HAP-1 (cell line): ENCODE results near the gene ISLR.
A peak's percentile ranks its signal among the peaks of the same experiment; 100 is the strongest.

Source experiments
- DNase-seq, 2 experiments: peaks; one replicate each; pipeline ENCODE4 v3.0.0-alpha.2; 2016 to 2020; ENCODE audit warnings: low spot score in 2 of 2
- H3K27me3 ChIP-seq: fragments of 250-450 bp; sonication (Bioruptor Pico); 2 replicates; pipeline ENCODE4 v1.5.1; 2020; ENCODE audit warnings: low read depth, mild to moderate bottlenecking, moderate library complexity
- H3K36me3 ChIP-seq: fragments of 250-450 bp; sonication (Bioruptor Pico); replicated peaks from 2 replicates; pipeline ENCODE4 v1.5.1; 2020; ENCODE audit warnings: mild to moderate bottlenecking
- H3K4me1 ChIP-seq: fragments of 250-450 bp; sonication (Bioruptor Pico); 2 replicates; pipeline ENCODE4 v1.5.1; 2020; ENCODE audit warnings: mild to moderate bottlenecking
- H3K4me3 ChIP-seq: fragments of 250-450 bp; sonication (Bioruptor Pico); 2 replicates; pipeline ENCODE4 v1.5.1; 2020; ENCODE audit warnings: mild to moderate bottlenecking, moderate library complexity
- H3K9me3 ChIP-seq: fragments of 250-450 bp; sonication (Bioruptor Pico); 2 replicates; pipeline ENCODE4 v1.5.1; 2020; ENCODE audit warnings: mild to moderate bottlenecking, moderate library complexity
- in situ Hi-C: fragments of 300-500 bp; cut with MboI; formaldehyde crosslinking; loops from 3 replicates; pipeline ENCODE4 v1.14.3; 2020; ENCODE audit warnings: low sequenced_read_pairs, inconsistent platforms, mixed read lengths

Gene ISLR

DNA sequence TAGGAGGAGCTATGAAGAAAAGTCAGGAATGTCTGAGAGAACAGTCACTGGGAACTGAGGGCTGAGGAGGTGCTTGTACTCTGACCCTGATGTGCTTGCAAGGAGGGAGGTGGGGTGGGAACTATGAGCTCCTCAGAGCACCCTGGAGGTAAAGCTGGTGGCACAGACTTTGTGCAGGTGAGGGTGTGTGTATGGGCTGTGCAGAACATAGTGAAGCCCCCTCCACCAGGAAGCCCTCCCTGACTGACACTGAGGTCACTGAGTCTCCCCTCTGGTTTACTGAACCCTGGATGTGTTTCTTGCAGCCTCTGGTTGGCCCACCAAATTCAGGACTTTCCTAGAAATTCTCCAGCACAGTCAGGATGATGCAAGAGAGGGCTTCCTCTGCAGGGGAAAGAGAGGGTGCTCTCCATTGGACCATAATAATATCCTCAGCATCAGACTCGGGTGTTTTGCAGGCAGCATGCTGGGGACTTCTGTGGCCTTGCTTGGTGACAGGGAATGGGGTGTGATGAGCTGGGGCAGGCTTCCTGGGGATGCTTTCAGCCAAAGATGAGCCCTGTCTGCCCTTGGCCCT, 1.5 kb upstream of the ISLR start:
- 0 out of 2 replicates have a peak, but pooled peaks cover 3% of the 10 kb centered on the region for H3K4me1 ChIP-seq
- H3K4me3 ChIP-seq = no peak overlapping the region
- no peaks in the 10 kb centered on the region for H3K9me3 ChIP-seq
- H3K27me3 ChIP-seq = no peaks in the 10 kb centered on the region
- DNase-seq = no peak
- no peaks in the 10 kb centered on the region for H3K36me3 ChIP-seq
- in situ Hi-C loops = no loop called here

DNA sequence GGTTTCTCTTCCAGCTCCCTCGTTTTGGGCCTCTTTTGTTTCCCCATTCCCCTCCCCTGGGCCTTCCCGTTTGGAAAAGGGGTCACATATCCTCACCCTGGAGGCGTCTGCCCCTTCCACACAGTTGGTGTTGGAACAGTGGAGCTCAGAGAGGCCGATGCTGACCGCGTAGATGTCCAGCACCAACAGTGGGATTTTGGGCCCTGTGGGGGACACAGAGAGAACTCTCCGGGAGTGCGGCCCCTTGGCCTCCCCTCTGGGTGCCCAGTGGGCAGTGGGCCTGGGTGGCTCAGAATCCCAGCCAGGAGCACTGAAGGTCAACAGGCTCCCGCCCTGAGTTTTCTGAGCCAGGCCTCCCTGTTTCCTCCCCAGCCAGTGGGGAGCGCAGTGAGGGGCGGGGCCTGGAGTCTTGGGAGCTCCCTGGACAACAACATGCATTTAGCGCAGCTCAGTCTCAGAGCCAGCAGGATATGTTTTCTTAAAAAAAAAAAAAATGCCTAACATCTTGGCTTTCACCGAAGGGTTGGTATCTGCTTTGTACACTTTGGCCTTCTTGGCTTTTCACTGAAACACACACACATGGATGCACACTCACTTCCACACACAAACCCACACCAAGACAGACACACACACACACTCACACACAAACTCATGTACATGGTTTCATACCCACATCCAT, 670 bp upstream of the ISLR start:
- peak in 1 of 2 experiments; percentile 36 for DNase-seq
- Histone ChIP-seq H3K36me3 (no peaks in the 10 kb centered on the region), H3K27me3 (peaks cover 7% of the 10 kb centered on the region), H3K4me1 (0 out of 2 replicates have a peak, but pooled peaks cover 3% of the 10 kb centered on the region), H3K4me3 (no peak overlapping the region), H3K9me3 (no peaks in the 10 kb centered on the region)
- in situ Hi-C loops = no loop called here

DNA sequence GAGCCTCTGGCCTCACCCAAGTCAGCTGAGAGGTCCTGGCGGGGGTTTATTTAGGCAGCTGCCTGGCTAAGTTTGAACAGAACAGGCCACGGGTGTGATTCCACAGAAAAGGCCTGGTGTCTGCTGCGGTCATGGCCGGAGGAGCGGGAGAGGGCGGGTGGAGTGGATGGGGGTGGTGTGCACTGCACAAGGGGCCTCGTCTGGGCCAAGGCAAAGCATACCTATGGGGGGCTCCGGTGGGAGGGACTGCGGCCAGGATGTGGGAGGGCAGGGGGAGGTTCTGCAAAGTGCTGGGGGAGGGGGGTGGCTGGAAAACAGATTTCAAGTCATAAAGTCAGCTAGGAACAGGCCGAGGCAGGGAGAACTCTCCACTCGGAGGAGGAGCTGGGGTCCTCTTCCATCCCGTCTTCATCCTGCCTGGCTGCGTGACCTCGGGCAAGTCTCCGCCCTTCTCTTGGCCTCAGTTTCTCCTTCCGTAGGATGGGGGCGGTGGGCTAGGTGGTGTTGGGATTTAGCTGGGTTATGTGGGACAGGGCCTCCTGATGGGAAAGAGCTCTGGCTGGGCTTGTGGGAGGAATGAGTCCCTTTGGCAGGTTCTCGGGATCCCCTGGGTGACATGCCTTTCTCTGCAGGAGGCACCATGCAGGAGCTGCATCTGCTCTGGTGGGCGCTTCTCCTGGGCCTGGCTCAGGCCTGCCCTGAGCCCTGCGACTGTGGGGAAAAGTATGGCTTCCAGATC, 878 bp downstream of the ISLR start:
- peak in 1 of 2 experiments; percentile 15 for DNase-seq
- peaks cover 11% of the 10 kb centered on the region for H3K27me3 ChIP-seq
- no peak overlapping the region for H3K4me3 ChIP-seq
- 0 out of 2 replicates have a peak, but pooled peaks cover 3% of the 10 kb centered on the region for H3K4me1 ChIP-seq
- H3K9me3 ChIP-seq = no peaks in the 10 kb centered on the region
- in situ Hi-C loops = no loop called here
- no peaks in the 10 kb centered on the region for H3K36me3 ChIP-seq

DNA sequence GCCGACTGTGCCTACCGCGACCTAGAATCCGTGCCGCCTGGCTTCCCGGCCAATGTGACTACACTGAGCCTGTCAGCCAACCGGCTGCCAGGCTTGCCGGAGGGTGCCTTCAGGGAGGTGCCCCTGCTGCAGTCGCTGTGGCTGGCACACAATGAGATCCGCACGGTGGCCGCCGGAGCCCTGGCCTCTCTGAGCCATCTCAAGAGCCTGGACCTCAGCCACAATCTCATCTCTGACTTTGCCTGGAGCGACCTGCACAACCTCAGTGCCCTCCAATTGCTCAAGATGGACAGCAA, 1.4 kb downstream of the ISLR start:
- in situ Hi-C loops = no loop called here
- H3K4me3 ChIP-seq = no peak overlapping the region
- no peaks in the 10 kb centered on the region for H3K9me3 ChIP-seq
- H3K4me1 ChIP-seq = 0 out of 2 replicates have a peak, but pooled peaks cover 3% of the 10 kb centered on the region
- peaks cover 11% of the 10 kb centered on the region for H3K27me3 ChIP-seq
- no peaks in the 10 kb centered on the region for H3K36me3 ChIP-seq
- no peak for DNase-seq

DNA sequence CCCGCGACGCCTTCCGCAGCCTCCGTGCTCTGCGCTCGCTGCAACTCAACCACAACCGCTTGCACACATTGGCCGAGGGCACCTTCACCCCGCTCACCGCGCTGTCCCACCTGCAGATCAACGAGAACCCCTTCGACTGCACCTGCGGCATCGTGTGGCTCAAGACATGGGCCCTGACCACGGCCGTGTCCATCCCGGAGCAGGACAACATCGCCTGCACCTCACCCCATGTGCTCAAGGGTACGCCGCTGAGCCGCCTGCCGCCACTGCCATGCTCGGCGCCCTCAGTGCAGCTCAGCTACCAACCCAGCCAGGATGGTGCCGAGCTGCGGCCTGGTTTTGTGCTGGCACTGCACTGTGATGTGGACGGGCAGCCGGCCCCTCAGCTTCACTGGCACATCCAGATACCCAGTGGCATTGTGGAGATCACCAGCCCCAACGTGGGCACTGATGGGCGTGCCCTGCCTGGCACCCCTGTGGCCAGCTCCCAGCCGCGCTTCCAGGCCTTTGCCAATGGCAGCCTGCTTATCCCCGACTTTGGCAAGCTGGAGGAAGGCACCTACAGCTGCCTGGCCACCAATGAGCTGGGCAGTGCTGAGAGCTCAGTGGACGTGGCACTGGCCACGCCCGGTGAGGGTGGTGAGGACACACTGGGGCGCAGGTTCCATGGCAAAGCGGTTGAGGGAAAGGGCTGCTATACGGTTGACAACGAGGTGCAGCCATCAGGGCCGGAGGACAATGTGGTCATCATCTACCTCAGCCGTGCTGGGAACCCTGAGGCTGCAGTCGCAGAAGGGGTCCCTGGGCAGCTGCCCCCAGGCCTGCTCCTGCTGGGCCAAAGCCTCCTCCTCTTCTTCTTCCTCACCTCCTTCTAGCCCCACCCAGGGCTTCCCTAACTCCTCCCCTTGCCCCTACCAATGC, 2.0 kb downstream of the ISLR start:
- no peaks in the 10 kb centered on the region for H3K9me3 ChIP-seq
- in situ Hi-C loops = no loop called here
- H3K4me3 ChIP-seq = no peak overlapping the region
- peaks cover 11% of the 10 kb centered on the region for H3K27me3 ChIP-seq
- no peaks in the 10 kb centered on the region for H3K36me3 ChIP-seq
- 0 out of 2 replicates have a peak, but pooled peaks cover 3% of the 10 kb centered on the region for H3K4me1 ChIP-seq
- DNase-seq = no peak

DNA sequence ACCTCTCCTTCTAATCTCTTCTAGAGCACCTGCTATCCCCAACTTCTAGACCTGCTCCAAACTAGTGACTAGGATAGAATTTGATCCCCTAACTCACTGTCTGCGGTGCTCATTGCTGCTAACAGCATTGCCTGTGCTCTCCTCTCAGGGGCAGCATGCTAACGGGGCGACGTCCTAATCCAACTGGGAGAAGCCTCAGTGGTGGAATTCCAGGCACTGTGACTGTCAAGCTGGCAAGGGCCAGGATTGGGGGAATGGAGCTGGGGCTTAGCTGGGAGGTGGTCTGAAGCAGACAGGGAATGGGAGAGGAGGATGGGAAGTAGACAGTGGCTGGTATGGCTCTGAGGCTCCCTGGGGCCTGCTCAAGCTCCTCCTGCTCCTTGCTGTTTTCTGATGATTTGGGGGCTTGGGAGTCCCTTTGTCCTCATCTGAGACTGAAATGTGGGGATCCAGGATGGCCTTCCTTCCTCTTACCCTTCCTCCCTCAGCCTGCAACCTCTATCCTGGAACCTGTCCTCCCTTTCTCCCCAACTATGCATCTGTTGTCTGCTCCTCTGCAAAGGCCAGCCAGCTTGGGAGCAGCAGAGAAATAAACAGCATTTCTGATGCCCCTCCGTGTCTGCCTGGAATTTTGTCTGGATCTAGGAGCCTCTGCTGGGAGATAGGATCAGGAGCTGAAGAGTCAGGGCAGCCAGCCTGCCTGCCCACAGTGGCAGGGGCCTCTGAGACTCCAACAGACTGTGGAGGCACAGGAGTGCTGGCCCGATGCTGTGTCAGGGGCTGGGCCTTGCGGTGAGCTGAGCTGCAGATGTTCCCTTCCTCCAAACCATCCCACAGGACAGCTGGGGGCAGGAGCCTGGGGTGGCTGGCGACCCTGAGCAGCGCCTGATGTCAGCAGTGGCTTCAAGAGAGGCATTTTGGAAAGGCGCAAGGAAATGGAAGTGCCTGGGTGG, 3.0 kb downstream of the ISLR start:
- Histone ChIP-seq H3K27me3 (peaks cover 11% of the 10 kb centered on the region), H3K4me3 (no peak overlapping the region), H3K9me3 (no peaks in the 10 kb centered on the region), H3K36me3 (no peaks in the 10 kb centered on the region), H3K4me1 (0 out of 2 replicates have a peak, but pooled peaks cover 3% of the 10 kb centered on the region)
- DNase-seq = peak in 1 of 2 experiments; percentile 22
- in situ Hi-C loops = no loop called here

DNA sequence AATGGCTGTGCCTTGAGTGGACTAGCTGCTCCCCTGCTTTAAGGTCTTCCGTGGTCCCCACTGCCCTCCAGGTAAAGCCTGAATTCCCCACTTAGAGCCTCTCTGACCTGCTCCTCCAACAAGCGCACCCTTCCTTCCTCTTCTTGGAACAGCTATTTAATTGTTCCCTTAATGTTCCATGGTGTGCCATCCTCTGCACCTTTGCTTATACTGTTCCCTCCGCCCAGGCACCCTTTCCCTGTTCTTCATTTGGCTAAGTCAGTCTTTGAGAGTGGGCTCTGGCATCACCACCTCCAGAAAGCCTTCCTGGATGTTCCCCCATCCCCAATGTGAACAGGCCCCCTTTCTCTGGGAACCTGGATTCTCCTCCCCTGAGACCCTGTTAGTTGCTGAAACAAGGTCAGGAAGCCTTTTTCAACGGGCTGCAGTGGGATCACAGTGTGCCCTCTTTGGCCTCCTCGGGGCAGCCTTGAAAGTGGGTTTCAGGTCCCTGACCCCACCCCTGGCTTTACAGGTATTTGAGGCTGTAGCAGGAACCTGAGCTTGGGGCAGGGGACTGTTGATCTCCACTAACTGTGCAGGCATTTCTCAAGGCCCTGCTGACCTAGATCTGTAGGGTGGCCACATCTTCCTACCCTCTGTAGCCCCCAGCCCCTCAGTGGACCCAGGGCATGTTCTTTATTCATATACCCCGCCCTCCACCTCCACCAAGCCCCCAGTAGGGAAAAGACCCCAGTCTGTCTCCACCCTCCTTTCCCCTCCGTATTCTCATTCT, 5.0 kb downstream of the ISLR start:
- no peak for DNase-seq
- no peaks in the 10 kb centered on the region for H3K9me3 ChIP-seq
- no peaks in the 10 kb centered on the region for H3K36me3 ChIP-seq
- H3K27me3 ChIP-seq = peaks cover 11% of the 10 kb centered on the region
- no peak overlapping the region for H3K4me3 ChIP-seq
- no peaks in the 10 kb centered on the region for H3K4me1 ChIP-seq
- in situ Hi-C loops = no loop called here

DNA sequence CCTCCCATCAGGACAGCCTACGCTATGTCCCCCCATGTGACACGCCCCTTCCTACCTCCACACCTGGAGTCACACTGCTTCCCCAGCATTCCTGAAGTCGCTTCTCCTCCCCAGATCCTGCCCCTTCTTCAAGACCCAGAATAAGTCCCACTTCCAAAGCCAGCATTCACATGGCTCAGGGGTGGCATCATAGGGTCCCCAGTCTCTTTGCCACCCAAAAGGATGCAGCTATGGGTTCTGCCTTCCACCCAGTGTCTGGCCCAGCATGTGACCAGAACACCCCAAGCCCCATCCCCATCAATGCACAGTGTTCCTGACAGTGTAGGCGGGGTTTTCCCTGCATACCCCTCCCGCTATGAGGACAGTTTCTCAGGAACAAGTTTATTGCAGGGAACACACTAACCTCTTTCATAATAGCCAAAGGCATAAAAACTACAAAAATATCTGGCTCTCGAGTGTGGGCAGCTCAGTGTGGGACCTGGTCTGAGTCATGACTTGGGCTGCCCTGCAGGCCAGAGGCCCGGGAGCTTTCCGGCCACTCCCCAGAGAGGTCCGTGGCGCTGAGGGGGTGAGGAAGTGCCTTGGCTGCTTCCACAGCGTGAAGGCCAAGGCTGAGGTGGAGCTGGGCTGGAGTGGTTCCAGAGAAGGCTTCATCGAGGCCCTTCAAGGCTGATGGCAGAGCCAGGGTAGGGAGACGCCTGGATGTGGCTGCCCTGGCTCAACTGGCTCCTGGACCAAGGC, 5.8 kb downstream of the ISLR start:
- Histone ChIP-seq H3K9me3 (no peaks in the 10 kb centered on the region), H3K4me1 (no peaks in the 10 kb centered on the region), H3K27me3 (peaks cover 11% of the 10 kb centered on the region), H3K4me3 (no peak overlapping the region), H3K36me3 (no peaks in the 10 kb centered on the region)
- in situ Hi-C loops = no loop called here
- DNase-seq = no peak

DNA sequence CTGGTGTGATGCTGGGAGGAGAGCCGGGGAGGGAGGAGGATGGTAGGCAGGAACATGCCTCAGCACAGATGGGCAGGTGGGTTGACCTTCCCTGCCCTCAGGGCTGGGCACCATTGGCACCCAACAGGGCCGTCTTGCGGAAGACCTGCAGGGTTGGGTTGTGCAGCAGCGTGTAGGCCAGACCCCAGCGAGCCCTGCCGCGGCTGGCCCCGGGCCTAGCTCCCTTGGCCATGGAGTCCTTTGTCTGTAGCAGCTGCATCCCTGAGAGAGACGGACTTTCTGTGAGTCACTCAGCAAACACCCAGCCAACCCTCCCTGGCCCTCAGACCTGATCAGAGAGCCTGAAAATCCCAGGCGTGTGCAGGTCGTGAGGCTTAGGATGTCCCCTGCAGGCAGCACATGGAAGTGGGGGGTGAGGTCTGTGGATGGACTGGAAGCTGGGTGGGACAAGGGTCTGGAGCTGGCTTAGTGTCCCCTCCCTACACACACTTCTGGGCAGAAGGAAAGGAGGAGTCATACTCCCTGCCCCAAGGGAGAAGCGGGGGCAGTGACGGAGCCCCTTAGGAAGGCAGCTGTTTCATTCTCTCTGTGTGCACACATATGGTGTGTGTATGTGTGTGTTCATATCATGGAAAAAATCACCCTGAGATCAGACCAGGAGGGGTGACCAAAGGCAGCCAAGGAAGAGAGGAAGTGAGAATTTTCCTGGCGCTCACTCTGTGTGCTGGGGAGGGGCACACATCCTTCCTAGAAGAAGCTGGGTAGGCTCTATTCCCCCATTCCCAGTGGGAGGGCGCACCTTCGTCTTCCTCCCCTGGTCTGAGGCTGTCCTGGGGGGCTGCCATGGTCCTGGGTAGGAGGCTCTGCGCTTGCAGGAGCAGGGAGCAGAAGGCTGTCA, 6.7 kb downstream of the ISLR start:
- in situ Hi-C loops = no loop called here
- DNase-seq = no peak
- no peak overlapping the region for H3K4me3 ChIP-seq
- no peaks in the 10 kb centered on the region for H3K36me3 ChIP-seq
- H3K27me3 ChIP-seq = peaks cover 11% of the 10 kb centered on the region
- H3K9me3 ChIP-seq = no peaks in the 10 kb centered on the region
- H3K4me1 ChIP-seq = no peaks in the 10 kb centered on the region

DNA sequence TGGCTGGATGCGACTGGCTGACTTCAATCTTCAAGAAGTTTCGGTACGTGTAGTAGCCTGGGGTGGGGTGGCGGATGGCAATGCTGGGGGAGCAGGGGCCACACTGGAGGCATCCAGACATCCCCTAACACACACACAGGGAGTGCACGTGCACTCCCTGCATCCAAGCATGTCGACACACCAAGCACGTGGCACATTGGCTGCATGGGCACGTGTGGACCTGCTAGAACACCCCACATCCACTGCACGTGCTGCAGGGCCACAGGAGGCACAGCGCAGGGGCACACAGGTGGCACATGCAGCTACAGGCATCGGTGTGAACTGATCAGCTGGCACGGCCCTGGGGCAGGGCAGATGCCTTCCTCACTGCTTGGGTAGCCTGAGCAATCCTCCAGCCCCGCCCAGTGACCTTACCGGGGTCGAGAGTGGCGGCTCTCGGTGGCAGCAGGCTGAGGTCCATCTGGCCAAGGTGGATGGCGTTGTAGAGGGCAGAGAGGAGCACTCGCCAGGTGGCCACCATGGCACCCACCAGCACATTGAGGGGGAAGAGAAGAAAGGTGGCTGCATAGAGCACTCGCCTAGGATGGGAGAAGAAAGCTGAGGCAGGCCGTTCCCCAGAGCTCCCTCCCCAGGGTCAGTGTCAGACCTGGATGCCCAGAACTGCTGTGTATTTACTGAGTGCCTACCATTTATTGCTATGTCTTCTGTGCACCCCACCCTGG, 7.5 kb downstream of the ISLR start:
- no peaks in the 10 kb centered on the region for H3K36me3 ChIP-seq
- in situ Hi-C loops = no loop called here
- no peak for DNase-seq
- H3K4me3 ChIP-seq = no peak overlapping the region
- peaks cover 14% of the 10 kb centered on the region for H3K27me3 ChIP-seq
- H3K9me3 ChIP-seq = no peaks in the 10 kb centered on the region
- H3K4me1 ChIP-seq = no peaks in the 10 kb centered on the region
